Smooth muscle cell (in vitro differentiated cells): Measurements from ENCODE around the gene CNPY1. TPM values are rescaled to one million over a fixed set of nuclear protein-coding genes. Genes with fewer than 3 reads are reported as not detected.

Experiments
- DNase-seq: peaks from one replicate; lab custom pipeline; 2025; ENCODE audit not compliant: unreplicated experiment; lab: John Stamatoyannopoulos, UW
- H2AFZ ChIP-seq: fragments of 200-600 bp; sonication (generic); 2 replicates; pipeline ENCODE4 v1.6.0; 2016; ENCODE audit warnings: antibody characterized with exemption, low read depth, mild to moderate bottlenecking
- H3F3A ChIP-seq: fragments of 200-600 bp; sonication (generic); 2 replicates; pipeline ENCODE4 v1.6.0; 2017; ENCODE audit warnings: antibody characterized with exemption, low read depth
- H3K27ac ChIP-seq: fragments of 200-600 bp; sonication (generic); 2 replicates; pipeline ENCODE4 v1.5.1; 2016; ENCODE audit warnings: low read depth, mild to moderate bottlenecking
- H3K27me3 ChIP-seq: fragments of 200-600 bp; sonication (generic); 2 replicates; pipeline ENCODE4 v1.6.1; 2016; ENCODE audit warnings: low read depth, mild to moderate bottlenecking
- H3K36me3 ChIP-seq: fragments of 200-600 bp; sonication (generic); 2 replicates; pipeline ENCODE4 v1.5.1; 2016; ENCODE audit warnings: low read depth
- H3K4me1 ChIP-seq: fragments of 200-600 bp; sonication (generic); 2 replicates; pipeline ENCODE4 v1.5.1; 2016; ENCODE audit warnings: low read depth
- H3K4me2 ChIP-seq: fragments of 200-600 bp; sonication (generic); 2 replicates; pipeline ENCODE4 v1.6.0; 2016; ENCODE audit warnings: mild to moderate bottlenecking
- H3K4me3 ChIP-seq: fragments of 200-600 bp; sonication (generic); 2 replicates; pipeline ENCODE4 v1.5.1; 2016; ENCODE audit warnings: mild to moderate bottlenecking
- H3K79me2 ChIP-seq: fragments of 200-600 bp; sonication (generic); 2 replicates; pipeline ENCODE4 v1.6.0; 2016; ENCODE audit warnings: low read depth, mild to moderate bottlenecking
- H3K9ac ChIP-seq: fragments of 200-600 bp; sonication (generic); 2 replicates; pipeline ENCODE4 v1.6.0; 2016; ENCODE audit warnings: low read depth
- H3K9me3 ChIP-seq: fragments of 200-600 bp; sonication (generic); replicated peaks from 2 replicates; pipeline ENCODE4 v1.5.1; 2016; ENCODE audit warnings: low read depth
- H4K20me1 ChIP-seq: fragments of 200-600 bp; sonication (generic); 2 replicates; pipeline ENCODE4 v1.6.0; 2016; ENCODE audit warnings: low read depth
- CTCF ChIP-seq: fragments of 200-600 bp; sonication (generic); IDR thresholded peaks from 2 replicates; pipeline ENCODE4 v1.5.1; 2017; ENCODE audit warnings: borderline replicate concordance, mild to moderate bottlenecking, antibody characterized with exemption; ENCODE audit not compliant: insufficient read depth, poor library complexity, severe bottlenecking
- whole genome bisulfite sequencing: methylation state at CpG from one replicate; pipeline ENCODE4 v1.1.7; 2016; ENCODE audit warnings: low lambda C conversion rate; 5-methylcytosine and 5-hydroxymethylcytosine counted together
- polyA plus RNA-seq: library from polyadenylated mRNA; unstranded; fragments of >200 nt; fragmentation: Nextera tagmentation; extraction: Ambion mirVana; gene quantifications from 2 replicates; pipeline ENCODE4 v1.2.1, GENCODE V29; 2016
- total RNA-seq: library from RNA; depleted of rRNA; stranded (reverse); fragments of >200 nt; gene quantifications from 2 replicates; pipeline ENCODE4 v1.2.3, GENCODE V29; 2014

The CNPY1 gene
- total and polyA plus RNA-seq, 2 experiments from 2014 or later = 1.0 TPM; not detected in 1

GRCh38 chr7:155556763-155557162 is 10.4 kb upstream of the CNPY1 start:
- Histone ChIP-seq H3K4me1 (no peaks in the 10 kb centered on the region), H3K36me3 (no peaks in the 10 kb centered on the region), H4K20me1 (no peaks in the 10 kb centered on the region), H3K27ac (no peak overlapping the region), H3K9ac (no peak overlapping the region), H3K4me3 (no peak overlapping the region), H3K4me2 (no peak overlapping the region), H3K79me2 (no peaks in the 10 kb centered on the region), H3F3A (no peaks in the 10 kb centered on the region), H2AFZ (no peak overlapping the region), H3K9me3 (no peaks in the 10 kb centered on the region), H3K27me3 (no peaks in the 10 kb centered on the region)
- TF ChIP-seq CTCF = no peak
- DNase-seq = no peak
- WGBS = 93% methylated on average over 9 of the region's 9 CpGs

- Histone ChIP-seq H3K9ac (no peak overlapping the region), H2AFZ (no peak overlapping the region)
- 95% methylated on average over 33 of the region's 33 CpGs for WGBS
Measured at GRCh38 chr7:155555116-155555695, 8.8 kb upstream of the CNPY1 start.

GRCh38 chr7:155553871-155554270 is 7.5 kb upstream of the CNPY1 start:
- no peak overlapping the region for H3K9ac ChIP-seq
- TF ChIP-seq CTCF = no peak
- WGBS = 68% methylated on average over 3 of the region's 3 CpGs
- no peak overlapping the region for H3K4me2 ChIP-seq
- DNase-seq = no peak
- no peak overlapping the region for H2AFZ ChIP-seq
- no peaks in the 10 kb centered on the region for H3K4me1 ChIP-seq
- no peak overlapping the region for H3K4me3 ChIP-seq
- no peaks in the 10 kb centered on the region for H3F3A ChIP-seq
- no peaks in the 10 kb centered on the region for H3K9me3 ChIP-seq
- H3K79me2 ChIP-seq = no peaks in the 10 kb centered on the region
- no peak overlapping the region for H3K27ac ChIP-seq
- H3K27me3 ChIP-seq = no peaks in the 10 kb centered on the region
- H4K20me1 ChIP-seq = no peaks in the 10 kb centered on the region
- H3K36me3 ChIP-seq = no peaks in the 10 kb centered on the region

More at GRCh38 chr7:155555116-155555695, 8.8 kb upstream of the CNPY1 start:
- no peak for DNase-seq
- no peaks in the 10 kb centered on the region for H3K9me3 ChIP-seq
- no peak overlapping the region for H3K27ac ChIP-seq
- no peaks in the 10 kb centered on the region for H3K36me3 ChIP-seq
- no peaks in the 10 kb centered on the region for H3K79me2 ChIP-seq
- H3F3A ChIP-seq = no peaks in the 10 kb centered on the region
- H3K27me3 ChIP-seq = no peaks in the 10 kb centered on the region
- no peak overlapping the region for H3K4me2 ChIP-seq
- TF ChIP-seq CTCF = no peak
- H3K4me1 ChIP-seq = no peaks in the 10 kb centered on the region
- no peaks in the 10 kb centered on the region for H4K20me1 ChIP-seq
- no peak overlapping the region for H3K4me3 ChIP-seq

GRCh38 chr7:155551785-155552611 is 5.6 kb upstream of the CNPY1 start:
- Histone ChIP-seq H3K9me3 (no peaks in the 10 kb centered on the region), H2AFZ (no peak overlapping the region), H3K9ac (no peak overlapping the region), H3K27me3 (no peaks in the 10 kb centered on the region), H4K20me1 (no peaks in the 10 kb centered on the region), H3K79me2 (no peaks in the 10 kb centered on the region), H3K4me2 (no peak overlapping the region), H3F3A (no peaks in the 10 kb centered on the region), H3K4me1 (no peaks in the 10 kb centered on the region), H3K27ac (no peak overlapping the region), H3K4me3 (no peak overlapping the region), H3K36me3 (no peaks in the 10 kb centered on the region)
- WGBS = 85% methylated on average over 15 of the region's 15 CpGs
- DNase-seq = no peak
- TF ChIP-seq CTCF = no peak
